ENCODE measurements around the gene ZNF652.
"Not testable (repeated sequence)": the region's sequence is repeated elsewhere in the genome, so short reads cannot be mapped to it uniquely, and the experiment has no call there.

ZNF652 gene

DNA sequence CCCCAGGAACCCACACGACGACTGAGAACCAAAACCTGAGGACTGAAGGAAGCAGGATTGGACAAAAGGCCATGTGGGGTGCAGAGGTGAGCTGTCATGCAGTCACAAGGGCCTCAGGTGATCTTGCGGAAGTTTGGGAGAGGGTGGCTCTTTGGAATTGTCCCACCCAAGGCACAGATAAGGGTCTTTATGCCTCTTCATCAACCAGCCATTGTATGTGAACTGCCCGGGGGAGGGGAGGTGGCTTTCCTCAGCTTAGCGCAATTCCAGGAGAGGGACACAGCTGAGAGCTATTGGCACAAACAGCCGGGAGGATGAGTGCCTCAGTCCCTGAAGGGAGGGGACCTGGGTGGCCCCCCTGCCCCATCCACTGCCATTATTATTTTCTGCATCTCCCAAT, 76.3 kb downstream of the ZNF652 start:
- DNase-seq (ENCODE audit: insufficient read length, low spot score) (no peak), FAIRE-seq (no peak)
- TF ChIP-seq POLR2AphosphoS5 (IDR thresholded peaks at IDR 0.05; ENCODE audit: low read depth, low read length) (no peak), SPI1 (IDR thresholded peaks at IDR 0.05; ENCODE audit: low read depth, low read length) (no peak), TAF1 (IDR thresholded peaks at IDR 0.05; ENCODE audit: low read depth, low read length) (no peak), POU2F2 (IDR thresholded peaks at IDR 0.05; ENCODE audit: low read depth, low read length) (no peak), PAX5 (IDR thresholded peaks at IDR 0.05; ENCODE audit: insufficient read depth, low read length, severe bottlenecking) (no peak), POLR2A (IDR thresholded peaks at IDR 0.05; ENCODE audit: low read depth, low read length) (no peak)

DNA sequence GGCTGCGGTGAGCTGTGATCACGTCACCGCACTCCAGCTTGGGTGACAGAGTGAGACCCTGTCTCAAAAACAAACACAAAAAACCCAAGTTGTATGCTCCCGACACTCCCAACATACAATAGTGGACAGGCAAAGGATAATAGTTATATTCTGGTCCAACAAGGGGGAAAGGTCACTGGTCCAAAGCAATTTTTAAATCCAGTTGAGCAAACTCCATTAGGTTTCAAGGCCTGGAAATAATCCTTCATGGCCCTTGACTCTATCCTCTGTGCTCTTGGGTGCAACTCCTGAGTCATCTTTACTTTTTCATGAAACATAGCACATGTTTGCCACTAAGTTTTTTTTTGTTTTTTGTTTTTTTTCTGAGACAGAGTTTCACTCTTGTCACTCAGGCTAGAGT, 81.1 kb downstream of the ZNF652 start:
- FAIRE-seq = no peak
- TF ChIP-seq POLR2AphosphoS5 (IDR thresholded peaks at IDR 0.05; ENCODE audit: low read depth, low read length) = no peak
- TF ChIP-seq TAF1 (IDR thresholded peaks at IDR 0.05; ENCODE audit: low read depth, low read length) = no peak
- no peak for TF ChIP-seq POU2F2 (IDR thresholded peaks at IDR 0.05; ENCODE audit: low read depth, low read length)
- TF ChIP-seq PAX5 (IDR thresholded peaks at IDR 0.05; ENCODE audit: insufficient read depth, low read length, severe bottlenecking) = no peak
- TF ChIP-seq POLR2A (IDR thresholded peaks at IDR 0.05; ENCODE audit: low read depth, low read length) = no peak
- no peak for TF ChIP-seq SPI1 (IDR thresholded peaks at IDR 0.05; ENCODE audit: low read depth, low read length)
- DNase-seq (ENCODE audit: insufficient read length, low spot score) = no peak

DNA sequence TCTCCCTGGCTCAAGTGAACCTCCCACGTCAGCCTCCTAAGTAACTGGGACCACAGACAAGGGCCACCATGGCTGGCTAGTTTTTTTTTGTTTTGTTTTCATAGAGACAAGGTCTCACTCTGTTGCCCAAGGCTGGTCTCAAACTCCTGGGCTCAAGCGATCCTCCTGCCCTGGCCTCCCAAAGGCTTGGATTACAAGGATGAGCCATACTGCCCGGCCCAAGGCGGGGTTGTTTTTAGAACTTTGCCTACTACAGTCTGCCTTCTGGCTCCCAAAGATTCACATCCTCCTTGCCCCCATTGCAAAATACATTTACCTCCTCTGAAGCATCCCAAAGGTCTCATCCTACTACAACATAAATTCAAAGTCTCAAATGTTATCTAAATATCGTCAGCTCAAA, 82.0 kb downstream of the ZNF652 start:
- TF ChIP-seq SPI1 (IDR thresholded peaks at IDR 0.05; ENCODE audit: low read depth, low read length) = no peak
- TF ChIP-seq POU2F2 (IDR thresholded peaks at IDR 0.05; ENCODE audit: low read depth, low read length) = no peak
- TF ChIP-seq PAX5 (IDR thresholded peaks at IDR 0.05; ENCODE audit: insufficient read depth, low read length, severe bottlenecking) = no peak
- TF ChIP-seq POLR2AphosphoS5 (IDR thresholded peaks at IDR 0.05; ENCODE audit: low read depth, low read length) = no peak
- TF ChIP-seq TAF1 (IDR thresholded peaks at IDR 0.05; ENCODE audit: low read depth, low read length) = no peak
- TF ChIP-seq POLR2A (IDR thresholded peaks at IDR 0.05; ENCODE audit: low read depth, low read length) = no peak
- FAIRE-seq (no peak), DNase-seq (ENCODE audit: insufficient read length, low spot score) (no peak)

DNA sequence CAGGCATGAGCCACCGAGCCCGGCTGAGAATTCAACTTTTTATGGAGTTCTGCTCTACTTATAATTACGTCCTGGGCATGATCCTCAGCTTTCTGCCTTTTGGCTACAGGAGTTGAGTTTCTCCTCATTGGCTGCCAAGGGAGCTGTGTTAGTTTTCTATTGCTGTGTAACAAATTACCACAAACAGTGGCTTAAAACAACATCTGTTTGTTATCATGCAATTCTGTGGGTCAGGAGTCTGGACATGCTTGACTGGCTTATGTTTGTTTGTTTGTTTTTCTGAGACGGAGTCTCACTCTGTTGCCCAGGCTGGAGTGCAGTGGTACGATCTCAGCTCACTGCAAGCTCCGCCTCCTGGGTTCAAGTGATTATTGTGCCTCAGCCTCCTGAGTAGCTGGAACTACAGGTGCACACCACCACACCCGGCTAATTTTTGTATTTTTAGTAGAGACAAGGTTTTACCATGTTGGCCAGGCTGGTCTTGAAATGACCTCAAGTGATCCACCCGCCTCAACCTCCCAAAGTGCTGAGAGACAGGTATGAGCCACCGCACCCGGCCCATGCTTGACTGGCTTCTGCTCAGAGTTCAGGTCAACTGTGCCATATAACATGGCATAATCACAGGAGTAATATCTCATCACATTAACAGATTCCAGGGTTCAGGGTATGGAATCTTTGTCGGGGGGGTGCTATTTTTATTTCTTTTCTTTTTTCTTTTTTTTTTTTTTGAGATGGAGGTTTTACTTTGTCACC, 82.6 kb downstream of the ZNF652 start:
- not testable (repeated sequence) for FAIRE-seq; DNase-seq (ENCODE audit: insufficient read length, low spot score)

DNA sequence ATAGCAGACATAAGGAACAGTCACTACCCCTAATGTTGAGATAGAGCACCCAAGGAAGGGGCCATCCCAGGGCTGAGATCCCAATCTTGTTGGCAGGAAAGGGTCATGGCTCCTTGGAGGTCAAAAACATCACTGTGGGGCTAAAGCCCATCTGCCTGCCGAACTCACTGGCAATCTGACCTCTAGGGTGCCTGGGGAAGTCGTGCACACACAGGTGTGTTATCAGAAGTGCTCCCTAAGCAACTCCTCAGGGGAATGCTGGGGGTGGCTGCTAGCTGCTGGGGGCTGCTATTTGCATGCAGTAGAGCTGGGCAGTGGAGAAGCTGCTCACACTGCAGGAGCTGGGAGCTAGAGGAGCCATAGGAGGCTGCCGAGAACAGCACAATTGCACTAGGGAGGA, 84.0 kb downstream of the ZNF652 start:
- no peak for TF ChIP-seq PAX5 (IDR thresholded peaks at IDR 0.05; ENCODE audit: insufficient read depth, low read length, severe bottlenecking)
- no peak for TF ChIP-seq POLR2A (IDR thresholded peaks at IDR 0.05; ENCODE audit: low read depth, low read length)
- TF ChIP-seq SPI1 (IDR thresholded peaks at IDR 0.05; ENCODE audit: low read depth, low read length) = no peak
- no peak for TF ChIP-seq TAF1 (IDR thresholded peaks at IDR 0.05; ENCODE audit: low read depth, low read length)
- no peak for TF ChIP-seq POU2F2 (IDR thresholded peaks at IDR 0.05; ENCODE audit: low read depth, low read length)
- no peak for TF ChIP-seq POLR2AphosphoS5 (IDR thresholded peaks at IDR 0.05; ENCODE audit: low read depth, low read length)
- no peak for DNase-seq (ENCODE audit: insufficient read length, low spot score)
- no peak for FAIRE-seq

DNA sequence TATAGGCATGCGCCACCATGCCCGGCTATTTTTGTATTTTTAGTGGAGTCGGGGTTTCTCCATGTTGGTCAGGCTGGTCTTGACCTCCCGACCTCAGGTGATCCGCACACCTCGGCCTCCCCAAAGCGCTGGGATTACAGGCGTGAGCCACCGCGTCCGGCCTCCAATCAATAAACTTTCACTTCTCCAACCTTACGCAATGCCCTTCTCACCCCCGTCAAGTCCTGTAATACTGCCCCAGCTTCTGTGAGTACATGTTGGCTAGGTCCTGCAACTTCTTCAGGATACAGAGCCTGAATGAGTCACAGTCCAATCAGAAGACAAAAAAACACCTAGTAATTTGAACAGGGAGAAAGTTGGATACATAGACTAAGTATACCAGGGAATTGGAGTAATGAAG, 84.4 kb downstream of the ZNF652 start:
- TF ChIP-seq TAF1 (IDR thresholded peaks at IDR 0.05; ENCODE audit: low read depth, low read length) (no peak), SPI1 (IDR thresholded peaks at IDR 0.05; ENCODE audit: low read depth, low read length) (no peak), POLR2AphosphoS5 (IDR thresholded peaks at IDR 0.05; ENCODE audit: low read depth, low read length) (no peak), POU2F2 (IDR thresholded peaks at IDR 0.05; ENCODE audit: low read depth, low read length) (no peak), POLR2A (IDR thresholded peaks at IDR 0.05; ENCODE audit: low read depth, low read length) (no peak), PAX5 (IDR thresholded peaks at IDR 0.05; ENCODE audit: insufficient read depth, low read length, severe bottlenecking) (no peak)
- DNase-seq (ENCODE audit: insufficient read length, low spot score) = no peak
- no peak for FAIRE-seq

DNA sequence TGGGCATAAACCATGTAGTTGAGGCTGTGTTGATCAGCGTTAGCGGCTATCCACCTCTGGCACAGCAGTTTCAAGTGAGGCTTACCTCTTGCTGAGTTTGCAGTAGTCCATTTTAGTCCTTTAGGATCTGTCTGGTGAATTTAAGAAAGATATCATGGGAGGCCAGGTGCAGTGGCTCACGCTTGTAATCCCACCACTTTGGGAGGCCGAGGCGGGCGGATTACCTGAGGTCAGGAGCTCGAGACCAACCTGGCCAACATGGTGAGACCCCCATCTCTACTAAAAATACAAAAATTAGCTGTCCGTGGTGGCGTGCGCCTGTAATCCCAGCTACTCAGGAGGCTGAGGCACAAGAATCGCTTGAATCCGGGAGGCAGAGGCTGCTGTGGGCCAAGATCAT, 86.1 kb downstream of the ZNF652 start:
- not testable (repeated sequence) for DNase-seq (ENCODE audit: insufficient read length, low spot score); FAIRE-seq

DNA sequence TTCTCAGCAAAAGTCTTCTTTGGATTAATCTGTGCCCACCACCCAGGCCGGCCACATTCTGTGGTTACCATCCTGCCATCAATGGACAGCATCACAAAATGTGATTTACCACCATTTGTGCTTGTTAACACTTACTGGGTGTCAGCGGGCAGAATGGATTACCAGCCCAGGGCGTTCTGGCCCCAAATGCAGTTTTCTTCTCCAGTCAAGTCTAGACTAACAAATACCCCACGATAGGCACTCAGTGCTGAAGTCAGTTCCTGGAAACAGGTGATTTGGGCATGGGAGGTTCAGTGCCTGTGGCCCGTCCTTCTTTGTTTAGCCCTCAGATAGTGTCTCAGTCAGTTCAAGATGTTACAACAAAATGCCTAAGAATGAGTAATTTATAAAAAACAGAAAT, 92.7 kb downstream of the ZNF652 start:
- DNase-seq (ENCODE audit: insufficient read length, low spot score) (no peak), FAIRE-seq (no peak)
- TF ChIP-seq TAF1 (IDR thresholded peaks at IDR 0.05; ENCODE audit: low read depth, low read length) (no peak), POU2F2 (IDR thresholded peaks at IDR 0.05; ENCODE audit: low read depth, low read length) (no peak), POLR2AphosphoS5 (IDR thresholded peaks at IDR 0.05; ENCODE audit: low read depth, low read length) (no peak)

DNA sequence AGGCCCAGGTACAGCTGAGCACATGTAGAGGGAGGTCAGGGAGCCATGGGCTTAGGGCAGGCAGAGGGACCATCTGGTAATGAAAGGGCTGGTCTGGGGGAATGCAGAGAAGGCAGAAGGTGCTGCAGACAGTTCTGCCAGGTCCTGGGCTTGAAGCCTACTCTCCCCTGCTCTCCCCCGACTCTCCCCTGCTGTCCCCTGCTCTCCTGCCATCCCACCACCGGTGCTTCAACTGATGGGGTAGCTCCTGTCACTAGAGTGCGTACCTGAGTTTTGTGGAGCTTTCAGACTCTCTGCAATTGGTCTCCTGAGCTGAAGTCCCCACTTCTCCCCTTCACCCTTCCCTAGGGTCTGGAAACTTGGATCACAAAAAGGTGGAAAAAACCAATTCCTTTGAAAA, 94.1 kb downstream of the ZNF652 start:
- no peak for DNase-seq (ENCODE audit: insufficient read length, low spot score)
- no peak for TF ChIP-seq POLR2A (IDR thresholded peaks at IDR 0.05; ENCODE audit: low read depth, low read length)
- no peak for TF ChIP-seq PAX5 (IDR thresholded peaks at IDR 0.05; ENCODE audit: insufficient read depth, low read length, severe bottlenecking)
- TF ChIP-seq POLR2AphosphoS5 (IDR thresholded peaks at IDR 0.05; ENCODE audit: low read depth, low read length) = no peak
- no peak for TF ChIP-seq SPI1 (IDR thresholded peaks at IDR 0.05; ENCODE audit: low read depth, low read length)
- TF ChIP-seq TAF1 (IDR thresholded peaks at IDR 0.05; ENCODE audit: low read depth, low read length) = no peak
- TF ChIP-seq POU2F2 (IDR thresholded peaks at IDR 0.05; ENCODE audit: low read depth, low read length) = no peak
- FAIRE-seq = no peak

DNA sequence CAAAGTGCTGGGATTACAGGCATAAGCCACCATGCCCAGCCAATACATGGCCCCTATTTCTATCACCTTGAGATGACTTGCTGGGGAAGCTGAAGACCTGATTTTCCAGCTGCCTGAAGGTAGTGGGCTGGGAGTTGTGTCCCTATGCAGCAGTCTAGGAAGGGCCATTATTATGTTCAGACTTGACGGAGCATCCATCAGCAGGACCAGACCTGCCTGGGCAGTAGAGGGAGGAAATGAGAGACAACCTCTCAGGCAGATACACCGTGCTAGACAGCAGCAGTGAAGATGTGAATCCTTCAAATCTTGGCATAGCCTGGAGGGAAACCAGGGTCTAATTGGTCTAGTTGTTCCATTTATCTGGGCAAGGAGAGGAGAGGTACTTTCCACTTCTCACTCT, 95.8 kb downstream of the ZNF652 start:
- FAIRE-seq (no peak), DNase-seq (ENCODE audit: insufficient read length, low spot score) (no peak)
- TF ChIP-seq PAX5 (IDR thresholded peaks at IDR 0.05; ENCODE audit: insufficient read depth, low read length, severe bottlenecking) = no peak
- no peak for TF ChIP-seq POU2F2 (IDR thresholded peaks at IDR 0.05; ENCODE audit: low read depth, low read length)
- no peak for TF ChIP-seq TAF1 (IDR thresholded peaks at IDR 0.05; ENCODE audit: low read depth, low read length)
- TF ChIP-seq POLR2A (IDR thresholded peaks at IDR 0.05; ENCODE audit: low read depth, low read length) = no peak
- no peak for TF ChIP-seq SPI1 (IDR thresholded peaks at IDR 0.05; ENCODE audit: low read depth, low read length)
- no peak for TF ChIP-seq POLR2AphosphoS5 (IDR thresholded peaks at IDR 0.05; ENCODE audit: low read depth, low read length)

DNA sequence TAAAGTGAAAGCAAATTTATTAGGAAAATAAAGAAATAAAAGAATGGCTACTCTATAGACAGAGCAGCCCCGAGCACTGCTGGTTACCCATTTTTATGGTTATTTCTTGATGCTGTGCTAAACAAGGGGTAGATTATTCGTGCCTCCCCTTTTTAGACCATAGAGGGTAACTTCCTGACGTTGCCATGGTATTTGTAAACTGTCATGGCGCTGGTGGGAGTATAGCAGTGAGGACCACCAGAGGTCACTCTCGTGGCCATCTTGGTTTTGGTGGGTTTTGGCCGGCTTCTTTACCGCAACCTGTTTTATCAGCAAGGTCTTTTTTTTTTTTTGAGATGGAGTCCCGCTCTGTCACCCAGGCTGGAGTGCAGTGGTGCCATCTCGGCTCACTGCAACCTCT, 100.5 kb downstream of the ZNF652 start:
- not testable (repeated sequence) for DNase-seq (ENCODE audit: insufficient read length, low spot score); FAIRE-seq
